Ascending aorta (tissue), 2 donors: ENCODE results near the gene ARID1B. TPM values are rescaled to one million over a fixed set of nuclear protein-coding genes. Genes with fewer than 3 reads are reported as not detected.
"Not testable (repeated sequence)": the region's sequence is repeated elsewhere in the genome, so short reads cannot be mapped to it uniquely, and the experiment has no call there.

Source experiments
- DNase-seq, 2 donors: peaks; one replicate each; pipeline ENCODE4 v3.0.0-alpha.2; 2019; ENCODE audit warnings: low spot score in 2 of 2
- H3K27ac ChIP-seq, 2 donors: fragments of 200-600 bp; sonication (generic); one replicate each; pipeline ENCODE4 v1.5.1; 2016 to 2017; ENCODE audit warnings: mild to moderate bottlenecking in 1 of 2
- H3K27me3 ChIP-seq: fragments of 200-600 bp; sonication (generic); one replicate; pipeline ENCODE4 v1.5.1; 2017
- H3K36me3 ChIP-seq, 2 donors: fragments of 200-600 bp; sonication (generic); one replicate each; pipeline ENCODE4 v1.5.1; 2016
- H3K4me1 ChIP-seq, 2 donors: fragments of 200-600 bp; sonication (generic); one replicate each; pipeline ENCODE4 v1.5.1; 2016 to 2017; ENCODE audit warnings: mild to moderate bottlenecking in 1 of 2
- H3K4me3 ChIP-seq, 2 donors: fragments of 200-600 bp; sonication (generic); one replicate each; pipeline ENCODE4 v1.5.1; 2016 to 2017; ENCODE audit warnings: mild to moderate bottlenecking in 1 of 2
- H3K9me3 ChIP-seq, 2 donors: fragments of 200-600 bp; sonication (generic); one replicate each; pipeline ENCODE4 v1.5.1; 2016
- CTCF ChIP-seq, 3 experiments: fragments of 200-600 bp in 2 of 3; fragments of 450-650 bp in 1 of 3; sonication (generic) in 2 of 3; IDR thresholded peaks; one replicate each; pipeline ENCODE4 v1.5.1; 2016 to 2019; ENCODE audit warnings: antibody characterized with exemption in 3 of 3, mild to moderate bottlenecking in 1 of 3, moderate library complexity in 1 of 3
- intact Hi-C: fragments of 100-400 bp; cut with DNase I; formaldehyde crosslinking; loops from one replicate; pipeline ENCODE4 v1.15.1; 2023
- total RNA-seq: library from RNA; depleted of rRNA; stranded (reverse); fragments of >200 nt; gene quantifications from one replicate; pipeline ENCODE4 v1.1.0, GENCODE V29; 2016

Gene ARID1B
- total RNA-seq, 1 donor from 2014 or later, result 97.9 TPM

- Histone ChIP-seq H3K4me3 (no peak overlapping the region), H3K36me3 (no peaks in the 10 kb centered on the region), H3K27ac (no peak overlapping the region), H3K9me3 (no peaks in the 10 kb centered on the region), H3K4me1 (peaks cover 4 to 11% of the 10 kb centered on the region in 2 donors), H3K27me3 (no peaks in the 10 kb centered on the region)
- DNase-seq, result no peak
- intact Hi-C loops, result no loop called here
- no peak for TF ChIP-seq CTCF (IDR thresholded peaks at IDR 0.05)
These were observed 201.8 kb downstream of the ARID1B start for GRCh38 chr6:156978948-156979347.

GRCh38 chr6:156980515-156980914 lies 203.3 kb downstream of the ARID1B start:
- TF ChIP-seq CTCF (IDR thresholded peaks at IDR 0.05), result no peak
- DNase-seq, result no peak
- no peaks in the 10 kb centered on the region for H3K9me3 ChIP-seq
- H3K36me3 ChIP-seq, result no peaks in the 10 kb centered on the region
- intact Hi-C loops, result no loop called here
- H3K27ac ChIP-seq, result no peak overlapping the region
- peaks cover 4 to 6% of the 10 kb centered on the region in 2 donors for H3K4me1 ChIP-seq
- H3K4me3 ChIP-seq, result no peak overlapping the region
- no peaks in the 10 kb centered on the region for H3K27me3 ChIP-seq

- Histone ChIP-seq H3K36me3 (no peaks in the 10 kb centered on the region), H3K4me3 (no peak overlapping the region), H3K27me3 (no peaks in the 10 kb centered on the region), H3K27ac (no peak overlapping the region), H3K9me3 (no peaks in the 10 kb centered on the region), H3K4me1 (peaks cover 4 to 6% of the 10 kb centered on the region in 2 donors)
- no peak for TF ChIP-seq CTCF (IDR thresholded peaks at IDR 0.05)
- DNase-seq, result no peak
- intact Hi-C loops, result no loop called here
These were observed 203.8 kb downstream of the ARID1B start for GRCh38 chr6:156980948-156981347.

- intact Hi-C loops, result no loop called here
- DNase-seq, result no peak
- peaks cover 4 to 6% of the 10 kb centered on the region in 2 donors for H3K4me1 ChIP-seq
These were observed 205.0 kb downstream of the ARID1B start for GRCh38 chr6:156982168-156982567.

GRCh38 chr6:156982864-156983263 lies 205.7 kb downstream of the ARID1B start:
- H3K4me1 ChIP-seq, H3K27me3 ChIP-seq, DNase-seq, H3K4me3 ChIP-seq, H3K36me3 ChIP-seq, H3K9me3 ChIP-seq, H3K27ac ChIP-seq, intact Hi-C loops: not testable (repeated sequence)

More at GRCh38 chr6:156982168-156982567, 205.0 kb downstream of the ARID1B start:
- Histone ChIP-seq H3K36me3 (no peaks in the 10 kb centered on the region), H3K27ac (no peak overlapping the region), H3K27me3 (no peaks in the 10 kb centered on the region), H3K4me3 (no peak overlapping the region), H3K9me3 (no peaks in the 10 kb centered on the region)
- no peak for TF ChIP-seq CTCF (IDR thresholded peaks at IDR 0.05)

GRCh38 chr6:156984178-156984738 lies 207.1 kb downstream of the ARID1B start:
- Histone ChIP-seq H3K9me3 (no peaks in the 10 kb centered on the region), H3K4me1 (peaks cover 0 to 3% of the 10 kb centered on the region in 2 donors), H3K36me3 (no peaks in the 10 kb centered on the region), H3K4me3 (no peak overlapping the region), H3K27ac (no peak overlapping the region), H3K27me3 (no peaks in the 10 kb centered on the region)
- TF ChIP-seq CTCF (IDR thresholded peaks at IDR 0.05), result no peak
- intact Hi-C loops, result no loop called here
- DNase-seq, result no peak
